ENCODE results near the gene BMP8B.
A peak's percentile ranks its signal among the peaks of the same experiment; 100 is the strongest.

Gene BMP8B

GRCh38 chr1:39760074-39761008, 28.3 kb downstream of the BMP8B start:
- FAIRE-seq (no peak), DNase-seq (ENCODE audit: low spot score) (no peak)

GRCh38 chr1:39759436-39759726, 29.3 kb downstream of the BMP8B start:
- FAIRE-seq (no peak), DNase-seq (ENCODE audit: low spot score) (no peak)

- no peak for FAIRE-seq
- no peak for DNase-seq (ENCODE audit: low spot score)
Measured at GRCh38 chr1:39758556-39759435, 29.9 kb downstream of the BMP8B start.

GRCh38 chr1:39757501-39757900, 31.2 kb downstream of the BMP8B start:
- DNase-seq (ENCODE audit: low spot score): no peak
- no peak for FAIRE-seq

- FAIRE-seq (no peak), DNase-seq (ENCODE audit: low spot score) (no peak)
Measured at GRCh38 chr1:39755965-39756659, 32.6 kb downstream of the BMP8B start.

- FAIRE-seq: no peak
- no peak for DNase-seq (ENCODE audit: low spot score)
Measured at GRCh38 chr1:39754906-39755504, 33.7 kb downstream of the BMP8B start.

- DNase-seq (ENCODE audit: low spot score) (no peak), FAIRE-seq (no peak)
Measured at GRCh38 chr1:39754026-39754570, 34.6 kb downstream of the BMP8B start.

GRCh38 chr1:39753132-39754025, 35.3 kb downstream of the BMP8B start:
- no peak for FAIRE-seq

GRCh38 chr1:39752703-39753102, 36.0 kb downstream of the BMP8B start:
- no peak for DNase-seq (ENCODE audit: low spot score)
- no peak for FAIRE-seq

More at GRCh38 chr1:39753132-39754025, 35.3 kb downstream of the BMP8B start:
- no peak for DNase-seq (ENCODE audit: low spot score)

- FAIRE-seq: no peak
- DNase-seq (ENCODE audit: low spot score): no peak
Measured at GRCh38 chr1:39751595-39751994, 37.1 kb downstream of the BMP8B start.

- DNase-seq (ENCODE audit: low spot score) (no peak), FAIRE-seq (no peak)
Measured at GRCh38 chr1:39745016-39745670, 43.5 kb downstream of the BMP8B start.

GRCh38 chr1:39738622-39739366, 49.9 kb downstream of the BMP8B start, which contains the start of gene PPIE:
PPIE (plus strand) TSS chr1:39738882; CDS start chr1:39738901, 19 bp downstream.
- FAIRE-seq: peak; percentile 97

GRCh38 chr1:39737546-39738169, 51.0 kb downstream of the BMP8B start:
- no peak for DNase-seq (ENCODE audit: low spot score)
- peak; percentile 17 for FAIRE-seq

More at GRCh38 chr1:39738622-39739366, 49.9 kb downstream of the BMP8B start, which contains the start of gene PPIE:
- DNase-seq (ENCODE audit: low spot score): peak; percentile 95

- FAIRE-seq (no peak), DNase-seq (ENCODE audit: low spot score) (no peak)
Measured at GRCh38 chr1:39735731-39736130, 52.9 kb downstream of the BMP8B start.

- FAIRE-seq: no peak
- no peak for DNase-seq (ENCODE audit: low spot score)
Measured at GRCh38 chr1:39733161-39733560, 55.5 kb downstream of the BMP8B start.

- DNase-seq (ENCODE audit: low spot score): no peak
- no peak for FAIRE-seq
Measured at GRCh38 chr1:39732730-39733129, 55.9 kb downstream of the BMP8B start.

- FAIRE-seq: no peak
Measured at GRCh38 chr1:39729842-39730241, 58.8 kb downstream of the BMP8B start.

GRCh38 chr1:39729030-39729429, 59.6 kb downstream of the BMP8B start:
- DNase-seq (ENCODE audit: low spot score) (no peak), FAIRE-seq (no peak)

More at GRCh38 chr1:39729842-39730241, 58.8 kb downstream of the BMP8B start:
- DNase-seq (ENCODE audit: low spot score): no peak
